Endothelial cell of umbilical vein (primary cell): ENCODE results near the gene ABI2.

Experiments used
- EZH2 ChIP-seq: IDR thresholded peaks from 2 replicates; pipeline ENCODE4 v1.6.1; 2012; ENCODE audit warnings: borderline replicate concordance, low read depth, mild to moderate bottlenecking, moderate library complexity, low read length, inconsistent platforms; ENCODE audit not compliant: severe bottlenecking
- MAX ChIP-seq: IDR thresholded peaks from 2 replicates; pipeline ENCODE4 v1.6.1; 2011; ENCODE audit not compliant: insufficient read depth, insufficient read length
- POLR2A ChIP-seq: IDR thresholded peaks from 2 replicates; pipeline ENCODE4 v1.6.1; 2012; ENCODE audit warnings: low read depth, mild to moderate bottlenecking, control low read depth, low read length
- POLR2AphosphoS5 ChIP-seq: IDR thresholded peaks from 2 replicates; pipeline ENCODE4 v1.6.1; 2012; ENCODE audit warnings: low read depth, mild to moderate bottlenecking, control low read depth, low read length, moderate library complexity; ENCODE audit not compliant: insufficient read depth
- TF ChIP-seq, protein P1 (sequence below), 2 donors: IDR thresholded peaks; 1 replicate in 1 of 2; 2 replicates in 1 of 2; pipeline ENCODE4 v1.5.1; 2011; ENCODE audit warnings: low read length in 2 of 2, mild to moderate bottlenecking in 2 of 2, moderate library complexity in 2 of 2, control low read depth in 1 of 2, inconsistent platforms in 1 of 2, low read depth in 1 of 2; ENCODE audit not compliant: insufficient read depth in 1 of 2; ENCODE audit errors: extremely low read depth in 1 of 2

DNA sequence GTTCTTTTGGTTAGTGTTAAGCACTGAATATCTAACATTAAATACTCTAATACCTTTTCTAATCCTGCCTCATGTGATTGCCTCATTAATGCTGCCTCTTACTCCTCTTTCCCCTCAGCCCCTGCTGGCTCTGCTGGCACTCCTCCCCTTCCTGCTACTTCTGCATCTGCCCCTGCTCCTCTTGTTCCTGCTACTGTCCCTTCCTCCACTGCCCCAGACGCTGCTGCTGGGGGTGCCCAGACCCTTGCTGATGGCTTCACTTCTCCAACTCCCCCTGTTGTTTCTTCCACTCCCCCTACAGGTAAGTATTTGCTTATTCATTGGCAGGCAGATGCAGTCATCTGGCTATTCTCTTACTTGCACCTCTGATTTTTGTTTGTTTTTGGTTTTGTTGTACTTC is 68.5 kb downstream of the ABI2 start:
- TF ChIP-seq, protein P1, sequence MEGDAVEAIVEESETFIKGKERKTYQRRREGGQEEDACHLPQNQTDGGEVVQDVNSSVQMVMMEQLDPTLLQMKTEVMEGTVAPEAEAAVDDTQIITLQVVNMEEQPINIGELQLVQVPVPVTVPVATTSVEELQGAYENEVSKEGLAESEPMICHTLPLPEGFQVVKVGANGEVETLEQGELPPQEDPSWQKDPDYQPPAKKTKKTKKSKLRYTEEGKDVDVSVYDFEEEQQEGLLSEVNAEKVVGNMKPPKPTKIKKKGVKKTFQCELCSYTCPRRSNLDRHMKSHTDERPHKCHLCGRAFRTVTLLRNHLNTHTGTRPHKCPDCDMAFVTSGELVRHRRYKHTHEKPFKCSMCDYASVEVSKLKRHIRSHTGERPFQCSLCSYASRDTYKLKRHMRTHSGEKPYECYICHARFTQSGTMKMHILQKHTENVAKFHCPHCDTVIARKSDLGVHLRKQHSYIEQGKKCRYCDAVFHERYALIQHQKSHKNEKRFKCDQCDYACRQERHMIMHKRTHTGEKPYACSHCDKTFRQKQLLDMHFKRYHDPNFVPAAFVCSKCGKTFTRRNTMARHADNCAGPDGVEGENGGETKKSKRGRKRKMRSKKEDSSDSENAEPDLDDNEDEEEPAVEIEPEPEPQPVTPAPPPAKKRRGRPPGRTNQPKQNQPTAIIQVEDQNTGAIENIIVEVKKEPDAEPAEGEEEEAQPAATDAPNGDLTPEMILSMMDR (IDR thresholded peaks at IDR 0.05; ENCODE audit: extremely low read depth in 1 of 2, insufficient read depth in 1 of 2, low read depth in 1 of 2, low read length in 2 of 2), result peak in 1 of 2 donors; percentile 15
- TF ChIP-seq MAX, result no peak
- TF ChIP-seq POLR2A, result no peak
- no peak for TF ChIP-seq POLR2AphosphoS5
- no peak for TF ChIP-seq EZH2
